ENCODE measurements around the gene FNDC8. TPM values are rescaled to one million over a fixed set of nuclear protein-coding genes. Genes with fewer than 3 reads are reported as not detected.

The FNDC8 gene
- total RNA-seq, 1 experiment from 2014 or later = not detected

DNA sequence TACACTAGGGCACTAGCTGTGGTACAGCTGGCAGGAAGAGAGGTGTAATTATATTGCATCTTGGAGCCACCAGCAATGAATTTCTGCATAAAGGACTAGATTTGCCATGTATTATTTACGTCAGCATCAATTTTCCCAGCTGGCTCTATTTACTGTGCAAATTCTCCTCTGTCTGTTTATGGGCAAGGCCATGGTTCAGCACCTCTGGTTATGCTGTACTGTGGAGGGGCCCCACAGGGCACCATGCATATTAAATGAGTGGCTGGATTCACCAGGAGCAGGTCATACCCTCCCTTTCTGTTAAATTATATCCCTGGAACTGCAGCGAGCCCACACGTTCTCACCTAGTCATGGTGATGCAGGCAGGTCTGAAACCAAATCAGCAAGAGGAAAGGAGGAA, 21.5 kb upstream of the FNDC8 start:
- H3K9me3 Mint-ChIP-seq (ENCODE audit: low read depth, unreplicated experiment) = no peaks in the 10 kb centered on the region
- H3K27ac Mint-ChIP-seq (ENCODE audit: unreplicated experiment) = no peak overlapping the region
- no peak overlapping the region for H3K4me3 Mint-ChIP-seq (ENCODE audit: low read depth, unreplicated experiment)
- no peaks in the 10 kb centered on the region for H3K27me3 Mint-ChIP-seq (ENCODE audit: unreplicated experiment)
- no TSS peak for BruUV-seq (replicated peaks)
- no peaks in the 10 kb centered on the region for H3K4me1 Mint-ChIP-seq (ENCODE audit: low read depth, unreplicated experiment)
- H3K36me3 Mint-ChIP-seq (ENCODE audit: insufficient read depth, unreplicated experiment) = no peaks in the 10 kb centered on the region
- DNase-seq = no peak
- intact Hi-C loops (cut with micrococcal nuclease; ENCODE audit: unreplicated experiment) = no loop called here
- CTCF ChIA-PET = no interaction called here
- TF ChIP-seq, protein P1, sequence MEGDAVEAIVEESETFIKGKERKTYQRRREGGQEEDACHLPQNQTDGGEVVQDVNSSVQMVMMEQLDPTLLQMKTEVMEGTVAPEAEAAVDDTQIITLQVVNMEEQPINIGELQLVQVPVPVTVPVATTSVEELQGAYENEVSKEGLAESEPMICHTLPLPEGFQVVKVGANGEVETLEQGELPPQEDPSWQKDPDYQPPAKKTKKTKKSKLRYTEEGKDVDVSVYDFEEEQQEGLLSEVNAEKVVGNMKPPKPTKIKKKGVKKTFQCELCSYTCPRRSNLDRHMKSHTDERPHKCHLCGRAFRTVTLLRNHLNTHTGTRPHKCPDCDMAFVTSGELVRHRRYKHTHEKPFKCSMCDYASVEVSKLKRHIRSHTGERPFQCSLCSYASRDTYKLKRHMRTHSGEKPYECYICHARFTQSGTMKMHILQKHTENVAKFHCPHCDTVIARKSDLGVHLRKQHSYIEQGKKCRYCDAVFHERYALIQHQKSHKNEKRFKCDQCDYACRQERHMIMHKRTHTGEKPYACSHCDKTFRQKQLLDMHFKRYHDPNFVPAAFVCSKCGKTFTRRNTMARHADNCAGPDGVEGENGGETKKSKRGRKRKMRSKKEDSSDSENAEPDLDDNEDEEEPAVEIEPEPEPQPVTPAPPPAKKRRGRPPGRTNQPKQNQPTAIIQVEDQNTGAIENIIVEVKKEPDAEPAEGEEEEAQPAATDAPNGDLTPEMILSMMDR (IDR thresholded peaks at IDR 0.05; ENCODE audit: unreplicated experiment) = no peak

DNA sequence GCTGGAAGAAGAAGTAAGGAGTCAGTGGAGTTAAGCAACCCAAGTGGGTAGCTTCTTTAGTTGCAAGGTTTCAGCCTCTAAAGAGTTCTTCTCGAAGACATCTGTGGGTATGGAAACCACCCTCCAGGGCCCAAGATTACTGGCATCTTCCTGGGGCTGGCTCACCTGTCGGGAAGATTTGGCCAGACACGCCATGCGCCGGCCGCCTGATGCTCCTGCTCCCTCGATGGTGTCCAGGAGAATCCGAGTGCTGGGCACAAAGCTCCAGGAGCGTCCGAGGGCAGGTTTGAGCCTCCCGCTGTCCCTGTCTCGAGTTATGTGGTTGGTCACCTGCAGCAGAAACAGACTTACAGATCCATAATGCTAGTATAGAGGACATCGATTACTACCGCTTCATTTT, 20.4 kb upstream of the FNDC8 start:
- Mint-ChIP-seq H3K9me3 (ENCODE audit: low read depth, unreplicated experiment) (no peaks in the 10 kb centered on the region), H3K36me3 (ENCODE audit: insufficient read depth, unreplicated experiment) (no peaks in the 10 kb centered on the region), H3K4me3 (ENCODE audit: low read depth, unreplicated experiment) (no peak overlapping the region), H3K27ac (ENCODE audit: unreplicated experiment) (no peak overlapping the region), H3K27me3 (ENCODE audit: unreplicated experiment) (no peaks in the 10 kb centered on the region), H3K4me1 (ENCODE audit: low read depth, unreplicated experiment) (no peaks in the 10 kb centered on the region)
- CTCF ChIA-PET = no interaction called here
- no TSS peak for BruUV-seq (replicated peaks)
- intact Hi-C loops (cut with micrococcal nuclease; ENCODE audit: unreplicated experiment) = no loop called here
- TF ChIP-seq, protein P1 (IDR thresholded peaks at IDR 0.05; ENCODE audit: unreplicated experiment) = no peak
- DNase-seq = no peak

DNA sequence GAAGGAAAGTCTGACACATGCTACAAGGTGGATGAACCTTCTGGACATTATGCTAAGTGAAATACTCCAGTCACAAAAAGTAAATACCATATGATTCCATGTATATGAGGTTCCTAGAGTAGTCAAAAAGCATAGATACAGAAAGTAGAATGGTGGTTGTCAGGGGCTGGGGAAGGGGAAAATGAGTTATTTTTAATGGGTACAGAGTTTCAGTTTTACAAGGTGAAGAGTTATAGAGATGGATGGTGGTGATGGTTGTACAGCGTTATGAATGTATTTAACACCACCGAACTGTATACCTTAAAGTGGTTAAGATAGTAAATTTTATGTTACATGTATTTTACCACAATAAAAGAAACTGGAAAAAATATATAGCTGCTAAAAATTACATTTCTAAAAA, 19.7 kb upstream of the FNDC8 start:
- H3K36me3 Mint-ChIP-seq (ENCODE audit: insufficient read depth, unreplicated experiment) = no peaks in the 10 kb centered on the region
- no peaks in the 10 kb centered on the region for H3K9me3 Mint-ChIP-seq (ENCODE audit: low read depth, unreplicated experiment)
- H3K27ac Mint-ChIP-seq (ENCODE audit: unreplicated experiment) = no peak overlapping the region
- intact Hi-C loops (cut with micrococcal nuclease; ENCODE audit: unreplicated experiment) = no loop called here
- H3K27me3 Mint-ChIP-seq (ENCODE audit: unreplicated experiment) = no peaks in the 10 kb centered on the region
- H3K4me3 Mint-ChIP-seq (ENCODE audit: low read depth, unreplicated experiment) = no peak overlapping the region
- no TSS peak for BruUV-seq (replicated peaks)
- DNase-seq = no peak
- H3K4me1 Mint-ChIP-seq (ENCODE audit: low read depth, unreplicated experiment) = no peaks in the 10 kb centered on the region
- TF ChIP-seq, protein P1 (IDR thresholded peaks at IDR 0.05; ENCODE audit: unreplicated experiment) = no peak
- CTCF ChIA-PET = no interaction called here

DNA sequence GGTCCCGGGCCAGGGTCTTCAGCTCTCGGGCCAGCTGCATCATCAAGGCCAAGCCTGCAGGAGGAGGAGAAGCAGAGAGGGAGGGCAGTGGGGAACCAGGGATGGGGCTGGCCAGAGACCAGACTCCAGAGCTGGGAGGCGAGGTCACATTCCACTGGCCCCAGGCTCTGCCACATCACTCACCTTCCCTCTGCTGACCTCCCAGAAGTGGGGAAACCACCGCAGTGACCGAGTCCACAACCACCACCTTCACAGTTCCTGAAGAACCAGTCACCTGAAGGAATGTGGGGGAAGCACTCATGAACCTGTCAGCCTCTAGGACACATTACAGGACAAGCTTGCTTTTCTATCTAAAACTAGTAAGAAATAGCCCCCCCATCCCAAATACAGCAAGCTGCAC, 18.1 kb upstream of the FNDC8 start:
- no peak overlapping the region for H3K27ac Mint-ChIP-seq (ENCODE audit: unreplicated experiment)
- no peak for DNase-seq
- no peaks in the 10 kb centered on the region for H3K9me3 Mint-ChIP-seq (ENCODE audit: low read depth, unreplicated experiment)
- no peaks in the 10 kb centered on the region for H3K27me3 Mint-ChIP-seq (ENCODE audit: unreplicated experiment)
- H3K36me3 Mint-ChIP-seq (ENCODE audit: insufficient read depth, unreplicated experiment) = no peaks in the 10 kb centered on the region
- no TSS peak for BruUV-seq (replicated peaks)
- TF ChIP-seq, protein P1 (IDR thresholded peaks at IDR 0.05; ENCODE audit: unreplicated experiment) = no peak
- intact Hi-C loops (cut with micrococcal nuclease; ENCODE audit: unreplicated experiment) = no loop called here
- CTCF ChIA-PET = interaction anchor here (0.8 kb wide), 1 partner anchor 28 kb away, joined by 3 read pairs; no protein-coding TSS in a partner anchor
- H3K4me1 Mint-ChIP-seq (ENCODE audit: low read depth, unreplicated experiment) = no peaks in the 10 kb centered on the region
- H3K4me3 Mint-ChIP-seq (ENCODE audit: low read depth, unreplicated experiment) = no peak overlapping the region
